T follicular helper cell (primary cell): ENCODE results near the gene CHN2.

ENCODE experiments used
- DNase-seq: peaks from one replicate; pipeline ENCODE4 v3.0.0-alpha.2; 2020; ENCODE audit warnings: low read depth

CHN2 gene

GRCh38 chr7:29309041-29309854 lies 114.7 kb downstream of the CHN2 start:
- no peak for DNase-seq

- DNase-seq, result no peak
These were observed 116.0 kb downstream of the CHN2 start for GRCh38 chr7:29310625-29311024.

GRCh38 chr7:29311314-29311713 lies 116.7 kb downstream of the CHN2 start:
- no peak for DNase-seq

- no peak for DNase-seq
These were observed 119.6 kb downstream of the CHN2 start for GRCh38 chr7:29314148-29314547.

- no peak for DNase-seq
These were observed 120.7 kb downstream of the CHN2 start for GRCh38 chr7:29315122-29315891.

- no peak for DNase-seq
These were observed 121.3 kb downstream of the CHN2 start for GRCh38 chr7:29315892-29316270.

- no peak for DNase-seq
These were observed 122.4 kb downstream of the CHN2 start for GRCh38 chr7:29316926-29317325.

- no peak for DNase-seq
These were observed 124.5 kb downstream of the CHN2 start for GRCh38 chr7:29318853-29319718.

- no peak for DNase-seq
These were observed 125.3 kb downstream of the CHN2 start for GRCh38 chr7:29319719-29320521.

GRCh38 chr7:29320577-29320976 lies 126.0 kb downstream of the CHN2 start:
- DNase-seq, result no peak

GRCh38 chr7:29322023-29322712 lies 127.6 kb downstream of the CHN2 start:
- no peak for DNase-seq

- DNase-seq, result no peak
These were observed 130.9 kb downstream of the CHN2 start for GRCh38 chr7:29325476-29325875.

- DNase-seq, result no peak
These were observed 132.3 kb downstream of the CHN2 start for GRCh38 chr7:29326864-29327263.

GRCh38 chr7:29327455-29327854 lies 132.9 kb downstream of the CHN2 start:
- DNase-seq, result no peak

- no peak for DNase-seq
These were observed 133.5 kb downstream of the CHN2 start for GRCh38 chr7:29328045-29328444.

GRCh38 chr7:29328811-29329210 lies 134.2 kb downstream of the CHN2 start:
- no peak for DNase-seq

- no peak for DNase-seq
These were observed 135.1 kb downstream of the CHN2 start for GRCh38 chr7:29329686-29330085.

- no peak for DNase-seq
These were observed 135.6 kb downstream of the CHN2 start for GRCh38 chr7:29330136-29330535.

GRCh38 chr7:29331163-29331562 lies 136.6 kb downstream of the CHN2 start:
- no peak for DNase-seq

- no peak for DNase-seq
These were observed 137.7 kb downstream of the CHN2 start for GRCh38 chr7:29332042-29332811.
